Upper lobe of left lung (tissue), 6 donors: ENCODE measurements around the gene DDRGK1. TPM values are rescaled to one million over a fixed set of nuclear protein-coding genes. Genes with fewer than 3 reads are reported as not detected.

Source experiments
- ATAC-seq, 2 donors: fragments of 200-7000 bp; cut with Tn5 transposase; one replicate each; pipeline ENCODE4 v1.9.1; 2022; ENCODE audit warnings: mild to moderate bottlenecking in 2 of 2, moderate library complexity in 2 of 2; ENCODE audit not compliant: low FRiP score in 2 of 2
- DNase-seq, 2 donors: peaks; one replicate each; pipeline ENCODE4 v3.0.0-alpha.2; 2019 to 2020
- H3K27ac ChIP-seq, 4 donors: fragments of 200-600 bp; sonication (generic); one replicate each; pipeline ENCODE4 v1.5.1; 2016 to 2019
- H3K27me3 ChIP-seq, 4 donors: fragments of 200-600 bp; sonication (generic); one replicate each; pipeline ENCODE4 v1.5.1; 2017 to 2019
- H3K36me3 ChIP-seq, 4 donors: fragments of 200-600 bp; sonication (generic); one replicate each; pipeline ENCODE4 v1.5.1; 2016 to 2019
- H3K4me1 ChIP-seq, 4 donors: fragments of 200-600 bp; sonication (generic); one replicate each; pipeline ENCODE4 v1.5.1; 2018 to 2019
- H3K4me3 ChIP-seq, 4 donors: fragments of 200-600 bp; sonication (generic); one replicate each; pipeline ENCODE4 v1.5.1; 2017 to 2019; ENCODE audit warnings: mild to moderate bottlenecking in 2 of 4, moderate library complexity in 1 of 4
- H3K9me3 ChIP-seq, 4 donors: fragments of 200-600 bp; sonication (generic); one replicate each; pipeline ENCODE4 v1.5.1; 2018 to 2019
- CTCF ChIP-seq, 6 experiments: fragments of 450-650 bp in 4 of 6; fragments of 200-600 bp in 2 of 6; sonication (generic) in 2 of 6; IDR thresholded peaks; one replicate each; pipeline ENCODE4 v1.5.1; 2016 to 2019; ENCODE audit warnings: antibody characterized with exemption in 6 of 6
- EP300 ChIP-seq, 4 donors: sonication (generic); formaldehyde crosslinking; IDR thresholded peaks; one replicate each; pipeline ENCODE4 v1.5.1; 2017; ENCODE audit warnings: antibody characterized with exemption in 4 of 4, control low read depth in 2 of 4
- POLR2A ChIP-seq, 4 donors: fragments of 450-650 bp; IDR thresholded peaks; one replicate each; pipeline ENCODE4 v1.5.1; 2016 to 2017; ENCODE audit warnings: antibody characterized with exemption in 4 of 4, mild to moderate bottlenecking in 2 of 4
- POLR2AphosphoS5 ChIP-seq, 2 donors: sonication (generic); formaldehyde crosslinking; IDR thresholded peaks; one replicate each; pipeline ENCODE4 v1.5.1; 2017; ENCODE audit warnings: antibody characterized with exemption in 2 of 2
- WGBS, 2 donors: methylation state at CpG; one replicate each; pipeline ENCODE4 v1.1.5; 2017 to 2018; 5-methylcytosine and 5-hydroxymethylcytosine counted together
- total RNA-seq, 6 donors: library from RNA; depleted of rRNA in 4 of 6; stranded (reverse); fragments of >200 nt in 4 of 6; gene quantifications; one replicate each; pipeline versions ENCODE4 v1.1.0 to v1.2.1, GENCODE V29; 2016 to 2021
- donor health status: DM: no; HTN: no; CAD: no; lungs with moderate emphysema.
- donor health status: DM: no; HTN: yes; CAD: no; lungs with severe emphysema.

DDRGK1 gene
- total RNA-seq, 6 donors from 2014 or later = 90.2 to 192 (median 110) TPM

- peak in 1 of 2 donors; percentile 42 for ATAC-seq
- Histone ChIP-seq H3K27ac (no peak overlapping the region), H3K36me3 (peaks cover 0 to 39% (median 28%) of the 10 kb centered on the region in 4 donors), H3K27me3 (no peaks in the 10 kb centered on the region), H3K4me3 (no peak overlapping the region), H3K4me1 (peaks cover 0 to 11% (median 5%) of the 10 kb centered on the region in 4 donors), H3K9me3 (no peaks in the 10 kb centered on the region)
- 93 to 94% methylated on average over 10 of the region's 10 CpGs for WGBS, 2 donors
- TF ChIP-seq CTCF (IDR thresholded peaks at IDR 0.05) (no peak), EP300 (IDR thresholded peaks at IDR 0.05) (no peak), POLR2AphosphoS5 (IDR thresholded peaks at IDR 0.05) (no peak), POLR2A (IDR thresholded peaks at IDR 0.05) (no peak)
- DNase-seq = no peak
Observed at GRCh38 chr20:3146732-3147341, 57.6 kb downstream of the DDRGK1 start.

- H3K27me3 ChIP-seq = no peaks in the 10 kb centered on the region
- TF ChIP-seq CTCF (IDR thresholded peaks at IDR 0.05) = no peak
- no peak for TF ChIP-seq POLR2AphosphoS5 (IDR thresholded peaks at IDR 0.05)
- TF ChIP-seq POLR2A (IDR thresholded peaks at IDR 0.05) = no peak
- TF ChIP-seq EP300 (IDR thresholded peaks at IDR 0.05) = no peak
- WGBS, 2 donors = 89 to 92% methylated on average over 3 of the region's 3 CpGs
Observed at GRCh38 chr20:3141757-3142156, 62.7 kb downstream of the DDRGK1 start.

More at GRCh38 chr20:3141757-3142156, 62.7 kb downstream of the DDRGK1 start:
- DNase-seq = no peak
- Histone ChIP-seq H3K9me3 (no peaks in the 10 kb centered on the region), H3K4me3 (no peak overlapping the region), H3K36me3 (peaks cover 0 to 20% (median 6%) of the 10 kb centered on the region in 4 donors), H3K4me1 (no peaks in the 10 kb centered on the region), H3K27ac (no peak overlapping the region)
- ATAC-seq = no peak

Other genes with a start within 250 kb of the DDRGK1 start
- gene GNRH2, start 161.1 kb downstream of the DDRGK1 start, total RNA-seq = 1 to 10 TPM in 1 of 6 donors, not detected in 5; 1.1 TPM
- 10 to 100 TPM; 36.7 to 65.5 (median 51.4) TPM for gene MRPS26, start 158.6 kb downstream of the DDRGK1 start, total RNA-seq
- gene OXT, start 133.1 kb downstream of the DDRGK1 start, total RNA-seq = 1 to 10 TPM in 1 of 6 donors, not detected in 5; 2.7 TPM
- gene AVP, start 120.0 kb downstream of the DDRGK1 start, total RNA-seq = not detected
- 10 to 100 TPM; 10.1 to 24.3 (median 16.5) TPM for gene FASTKD5, start 44.8 kb downstream of the DDRGK1 start, total RNA-seq
- 10 to 100 TPM in 1 of 6 donors, 1 to 10 TPM in 5; 5.3 to 10.5 (median 7.3) TPM for gene UBOX5, start 44.8 kb downstream of the DDRGK1 start, total RNA-seq
- gene LZTS3, start 31.1 kb downstream of the DDRGK1 start, total RNA-seq = 10 to 100 TPM; 19.1 to 52.2 (median 31.1) TPM
- 10 to 100 TPM; 31.5 to 58.5 (median 43.3) TPM for gene ITPA, start 4.8 kb upstream of the DDRGK1 start, total RNA-seq
- gene SLC4A11, start 34.5 kb upstream of the DDRGK1 start, total RNA-seq = 10 to 100 TPM in 1 of 6 donors, 1 to 10 TPM in 5; 2.6 to 14.9 (median 5.2) TPM
- 10 to 100 TPM; 17.6 to 45.1 (median 23.7) TPM for gene DNAAF9, start 203.0 kb upstream of the DDRGK1 start, total RNA-seq